ENCODE data around the gene CNIH1.
"Not testable (repeated sequence)": the region's sequence is repeated elsewhere in the genome, so short reads cannot be mapped to it uniquely, and the experiment has no call there.

CNIH1 gene

GRCh38 chr14:54392131-54392859, 48.9 kb downstream of the CNIH1 start:
- no peak overlapping the region for H3K9ac ChIP-seq (ENCODE audit: insufficient read length)
- no peak for DNase-seq (ENCODE audit: low read depth, low spot score)
- no peak for TF ChIP-seq EZH2 (IDR thresholded peaks at IDR 0.05)
- TF ChIP-seq POLR2AphosphoS5 (IDR thresholded peaks at IDR 0.05; ENCODE audit: borderline replicate concordance, low read depth, low read length), result no peak
- TF ChIP-seq FOXP2 (optimal IDR thresholded peaks at IDR 0.05; ENCODE audit: control extremely low read depth, extremely low read length, insufficient read depth), result no peak
- no peak overlapping the region for H3K4me3 ChIP-seq
- no peaks in the 10 kb centered on the region for H3K9me3 ChIP-seq (ENCODE audit: low read depth, low read length)
- H3K27ac ChIP-seq, result no peak overlapping the region
- H3K36me3 ChIP-seq (ENCODE audit: insufficient read depth, low read length), result no peaks in the 10 kb centered on the region

- Histone ChIP-seq H3K27ac (no peak overlapping the region), H3K9me3 (ENCODE audit: low read depth, low read length) (no peaks in the 10 kb centered on the region), H3K4me3 (no peak overlapping the region), H3K36me3 (ENCODE audit: insufficient read depth, low read length) (no peaks in the 10 kb centered on the region), H3K9ac (ENCODE audit: insufficient read length) (no peak overlapping the region)
- no peak for TF ChIP-seq POLR2AphosphoS5 (IDR thresholded peaks at IDR 0.05; ENCODE audit: borderline replicate concordance, low read depth, low read length)
- no peak for DNase-seq (ENCODE audit: low read depth, low spot score)
Measured at GRCh38 chr14:54387328-54387727, 53.8 kb downstream of the CNIH1 start.

GRCh38 chr14:54385556-54385955, 55.6 kb downstream of the CNIH1 start:
- Histone ChIP-seq H3K27ac (no peak overlapping the region), H3K4me3 (no peak overlapping the region), H3K9me3 (ENCODE audit: low read depth, low read length) (no peaks in the 10 kb centered on the region), H3K36me3 (ENCODE audit: insufficient read depth, low read length) (no peaks in the 10 kb centered on the region), H3K9ac (ENCODE audit: insufficient read length) (no peak overlapping the region)
- TF ChIP-seq POLR2AphosphoS5 (IDR thresholded peaks at IDR 0.05; ENCODE audit: borderline replicate concordance, low read depth, low read length), result no peak
- TF ChIP-seq EZH2 (IDR thresholded peaks at IDR 0.05), result no peak
- no peak for TF ChIP-seq FOXP2 (optimal IDR thresholded peaks at IDR 0.05; ENCODE audit: control extremely low read depth, extremely low read length, insufficient read depth)
- DNase-seq (ENCODE audit: low read depth, low spot score), result no peak

- Histone ChIP-seq H3K4me3 (no peak overlapping the region), H3K9ac (ENCODE audit: insufficient read length) (no peak overlapping the region), H3K9me3 (ENCODE audit: low read depth, low read length) (no peaks in the 10 kb centered on the region), H3K36me3 (ENCODE audit: insufficient read depth, low read length) (no peaks in the 10 kb centered on the region), H3K27ac (no peak overlapping the region)
- DNase-seq (ENCODE audit: low read depth, low spot score), result no peak
- TF ChIP-seq FOXP2 (optimal IDR thresholded peaks at IDR 0.05; ENCODE audit: control extremely low read depth, extremely low read length, insufficient read depth) (no peak), EZH2 (IDR thresholded peaks at IDR 0.05) (no peak), POLR2AphosphoS5 (IDR thresholded peaks at IDR 0.05; ENCODE audit: borderline replicate concordance, low read depth, low read length) (no peak)
Measured at GRCh38 chr14:54383835-54384234, 57.3 kb downstream of the CNIH1 start.

GRCh38 chr14:54381821-54382220, 59.4 kb downstream of the CNIH1 start:
- TF ChIP-seq POLR2AphosphoS5 (IDR thresholded peaks at IDR 0.05; ENCODE audit: borderline replicate concordance, low read depth, low read length) (no peak), FOXP2 (optimal IDR thresholded peaks at IDR 0.05; ENCODE audit: control extremely low read depth, extremely low read length, insufficient read depth) (no peak), EZH2 (IDR thresholded peaks at IDR 0.05) (no peak)
- no peak overlapping the region for H3K27ac ChIP-seq
- H3K36me3 ChIP-seq (ENCODE audit: insufficient read depth, low read length), result no peaks in the 10 kb centered on the region

GRCh38 chr14:54380558-54380957, 60.6 kb downstream of the CNIH1 start:
- DNase-seq (ENCODE audit: low read depth, low spot score); H3K4me3 ChIP-seq; H3K9ac ChIP-seq (ENCODE audit: insufficient read length); H3K9me3 ChIP-seq (ENCODE audit: low read depth, low read length); H3K36me3 ChIP-seq (ENCODE audit: insufficient read depth, low read length); H3K27ac ChIP-seq: not testable (repeated sequence)

More at GRCh38 chr14:54381821-54382220, 59.4 kb downstream of the CNIH1 start:
- no peak for DNase-seq (ENCODE audit: low read depth, low spot score)
- Histone ChIP-seq H3K9me3 (ENCODE audit: low read depth, low read length) (no peaks in the 10 kb centered on the region), H3K9ac (ENCODE audit: insufficient read length) (no peak overlapping the region), H3K4me3 (no peak overlapping the region)

DNA sequence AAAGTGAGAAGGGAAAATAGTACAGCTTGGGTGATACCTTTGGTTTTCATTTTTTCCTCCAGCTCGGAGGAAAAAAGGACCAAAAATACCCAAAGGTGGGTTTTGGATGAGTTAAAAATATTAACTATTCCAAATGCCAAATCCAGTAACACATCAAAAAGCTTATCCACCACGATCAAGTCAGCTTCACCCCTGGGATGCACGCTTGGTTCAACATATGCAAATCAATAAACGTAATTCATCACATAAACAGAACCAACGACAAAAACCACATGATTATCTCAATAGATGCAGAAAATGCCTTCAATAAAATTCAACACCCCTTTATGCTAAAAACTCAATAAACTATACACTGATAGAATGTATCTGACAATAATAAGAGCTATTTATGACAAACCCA, 62.3 kb downstream of the CNIH1 start:
- H3K9me3 ChIP-seq (ENCODE audit: low read depth, low read length); H3K4me3 ChIP-seq; H3K27ac ChIP-seq; DNase-seq (ENCODE audit: low read depth, low spot score); H3K9ac ChIP-seq (ENCODE audit: insufficient read length); H3K36me3 ChIP-seq (ENCODE audit: insufficient read depth, low read length): not testable (repeated sequence)

- Histone ChIP-seq H3K27ac (no peak overlapping the region), H3K4me3 (no peak overlapping the region), H3K36me3 (ENCODE audit: insufficient read depth, low read length) (no peaks in the 10 kb centered on the region), H3K9me3 (ENCODE audit: low read depth, low read length) (no peaks in the 10 kb centered on the region), H3K9ac (ENCODE audit: insufficient read length) (no peak overlapping the region)
- no peak for DNase-seq (ENCODE audit: low read depth, low spot score)
- no peak for TF ChIP-seq POLR2AphosphoS5 (IDR thresholded peaks at IDR 0.05; ENCODE audit: borderline replicate concordance, low read depth, low read length)
- no peak for TF ChIP-seq EZH2 (IDR thresholded peaks at IDR 0.05)
- no peak for TF ChIP-seq FOXP2 (optimal IDR thresholded peaks at IDR 0.05; ENCODE audit: control extremely low read depth, extremely low read length, insufficient read depth)
Measured at GRCh38 chr14:54377501-54377900, 63.7 kb downstream of the CNIH1 start.

- Histone ChIP-seq H3K4me3 (no peak overlapping the region), H3K9me3 (ENCODE audit: low read depth, low read length) (no peaks in the 10 kb centered on the region), H3K9ac (ENCODE audit: insufficient read length) (no peak overlapping the region), H3K36me3 (ENCODE audit: insufficient read depth, low read length) (no peaks in the 10 kb centered on the region), H3K27ac (no peak overlapping the region)
- TF ChIP-seq POLR2AphosphoS5 (IDR thresholded peaks at IDR 0.05; ENCODE audit: borderline replicate concordance, low read depth, low read length), result no peak
- no peak for TF ChIP-seq EZH2 (IDR thresholded peaks at IDR 0.05)
- TF ChIP-seq FOXP2 (optimal IDR thresholded peaks at IDR 0.05; ENCODE audit: control extremely low read depth, extremely low read length, insufficient read depth), result no peak
- DNase-seq (ENCODE audit: low read depth, low spot score), result no peak
Measured at GRCh38 chr14:54374117-54374884, 66.9 kb downstream of the CNIH1 start.
